CD4-positive, alpha-beta T cell (primary cell): ENCODE results near the gene UXS1. TPM values are rescaled to one million over a fixed set of nuclear protein-coding genes. Genes with fewer than 3 reads are reported as not detected.
"Not testable (repeated sequence)": the region's sequence is repeated elsewhere in the genome, so short reads cannot be mapped to it uniquely, and the experiment has no call there.

ENCODE experiments used
- ATAC-seq: fragments of 200-7000 bp; cut with Tn5 transposase; one replicate; pipeline ENCODE4 v1.10.0; 2022; ENCODE audit warnings: mild to moderate bottlenecking; ENCODE audit not compliant: poor library complexity
- CTCF ChIA-PET: fragments of 350-600 bp; sonication (Branson Sonifier 250); formaldehyde crosslinking; loops from one replicate; lab custom pipeline; 2021; ENCODE audit warnings: antibody characterized with exemption, inconsistent platforms; lab: Charles Lee
- POLR2A ChIA-PET: fragments of 350-600 bp; sonication (Branson Sonifier 250); formaldehyde crosslinking; loops from one replicate; lab custom pipeline; 2021; ENCODE audit warnings: antibody characterized with exemption, inconsistent platforms; lab: Charles Lee
- DNase-seq, 14 experiments: peaks; one replicate each; pipeline ENCODE4 v3.0.0-alpha.2; 2013 to 2020; ENCODE audit warnings: mixed read lengths in 2 of 14
- H3K27ac ChIP-seq, 2 donors: one replicate each; pipeline versions ENCODE4 v1.5.1 to v1.7.0; 2013; ENCODE audit warnings: low read length in 2 of 2, low read depth in 1 of 2, mild to moderate bottlenecking in 1 of 2
- H3K27me3 ChIP-seq, 2 experiments: 1 replicate in 1 of 2; 2 replicates in 1 of 2; pipeline versions ENCODE4 v1.6.1 to v1.7.0; 2013; ENCODE audit warnings: low read length in 2 of 2, control low read depth in 1 of 2, mild to moderate bottlenecking in 1 of 2, moderate library complexity in 1 of 2; ENCODE audit not compliant: insufficient read depth in 2 of 2, control insufficient read depth in 1 of 2
- H3K36me3 ChIP-seq: one replicate; pipeline ENCODE4 v1.6.1; 2013; ENCODE audit warnings: low read length, control low read depth; ENCODE audit not compliant: insufficient read depth
- H3K4me1 ChIP-seq: one replicate; pipeline ENCODE4 v1.6.1; 2013; ENCODE audit warnings: low read length, control low read depth; ENCODE audit not compliant: insufficient read depth
- H3K4me3 ChIP-seq: one replicate; pipeline ENCODE4 v1.5.1; 2013; ENCODE audit warnings: mild to moderate bottlenecking, low read length, moderate library complexity
- H3K9me3 ChIP-seq, 2 experiments: 1 replicate in 1 of 2; 2 replicates in 1 of 2; pipeline versions ENCODE4 v1.6.1 to v1.7.0; 2013; ENCODE audit warnings: low read length in 2 of 2, mild to moderate bottlenecking in 2 of 2, control low read depth in 1 of 2, moderate library complexity in 1 of 2; ENCODE audit not compliant: control insufficient read depth in 1 of 2, insufficient read depth in 1 of 2
- H3K27ac Mint-ChIP-seq: one replicate; pipeline ENCODE4 v1.8.0; 2020; ENCODE audit warnings: mixed read lengths
- H3K27me3 Mint-ChIP-seq: one replicate; pipeline ENCODE4 v1.8.0; 2021; ENCODE audit warnings: mixed read lengths
- H3K36me3 Mint-ChIP-seq: one replicate; pipeline ENCODE4 v1.8.0; 2021; ENCODE audit warnings: low read depth, mixed read lengths
- H3K4me1 Mint-ChIP-seq: one replicate; pipeline ENCODE4 v1.8.0; 2021; ENCODE audit warnings: low read depth, mixed read lengths
- H3K4me3 Mint-ChIP-seq: one replicate; pipeline ENCODE4 v1.8.0; 2020; ENCODE audit warnings: mild to moderate bottlenecking, mixed read lengths
- H3K9me3 Mint-ChIP-seq: one replicate; pipeline ENCODE4 v1.8.0; 2020; ENCODE audit warnings: mixed read lengths
- intact Hi-C, 2 experiments: fragments of 100-400 bp; cut with DNase I in 1 of 2; cut with micrococcal nuclease in 1 of 2; formaldehyde crosslinking; loops; one replicate each; pipeline versions ENCODE4 v1.15.1 to v1.9.0; 2023 to 2025; cut with DNase I, micrococcal nuclease
- total RNA-seq, 174 experiments: library from RNA in 2 of 174; stranded (reverse) in 2 of 174; gene quantifications; one replicate each; pipeline ENCODE4 v1.2.3 and lab custom pipeline; 2021 to 2026
- TF ChIP-seq, protein P1 (sequence below): fragments of 200-600 bp; IDR thresholded peaks from one replicate; pipeline ENCODE4 v1.8.0; 2022; ENCODE audit warnings: antibody characterized with exemption, mild to moderate bottlenecking

The UXS1 gene
- total RNA-seq, 2 experiments from 2014 or later = 59.3 to 67.1 TPM

DNA sequence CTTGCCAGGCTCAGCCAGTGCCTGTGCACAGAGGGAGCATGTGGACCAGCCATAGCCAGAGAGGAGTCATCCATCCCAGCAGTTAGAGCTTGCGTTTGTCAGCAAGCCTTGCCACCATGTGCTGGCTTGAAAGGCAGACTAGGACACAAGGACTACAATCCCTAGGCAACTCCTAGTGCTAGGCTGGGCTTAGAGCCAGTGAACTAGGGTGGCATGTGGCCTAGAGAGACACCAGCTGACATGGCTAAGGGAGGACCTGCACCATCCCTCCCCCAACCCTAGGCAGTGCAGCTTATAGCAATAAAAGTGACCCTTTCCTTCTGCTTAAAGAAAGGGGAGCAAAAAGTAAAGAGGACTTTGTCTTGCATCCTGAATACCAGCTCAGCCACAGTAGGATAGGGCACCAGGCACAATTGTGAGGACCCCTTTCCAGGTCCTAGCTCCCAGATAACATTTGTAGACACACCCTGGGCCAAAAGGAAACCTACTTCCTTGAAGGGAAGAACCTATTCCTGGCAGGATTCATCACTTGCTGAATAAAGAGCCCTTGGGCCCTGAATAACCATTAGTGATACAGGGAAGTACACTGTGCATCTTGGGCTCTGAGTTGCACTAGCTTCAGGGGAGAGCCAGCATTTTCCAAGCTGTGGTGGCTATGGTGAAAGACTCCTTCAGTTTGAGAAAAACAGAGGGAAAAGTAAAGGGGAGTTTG, 38.7 kb upstream of the UXS1 start:
- no peaks in the 10 kb centered on the region for H3K27me3 Mint-ChIP-seq
- no peak overlapping the region for H3K4me3 ChIP-seq

DNA sequence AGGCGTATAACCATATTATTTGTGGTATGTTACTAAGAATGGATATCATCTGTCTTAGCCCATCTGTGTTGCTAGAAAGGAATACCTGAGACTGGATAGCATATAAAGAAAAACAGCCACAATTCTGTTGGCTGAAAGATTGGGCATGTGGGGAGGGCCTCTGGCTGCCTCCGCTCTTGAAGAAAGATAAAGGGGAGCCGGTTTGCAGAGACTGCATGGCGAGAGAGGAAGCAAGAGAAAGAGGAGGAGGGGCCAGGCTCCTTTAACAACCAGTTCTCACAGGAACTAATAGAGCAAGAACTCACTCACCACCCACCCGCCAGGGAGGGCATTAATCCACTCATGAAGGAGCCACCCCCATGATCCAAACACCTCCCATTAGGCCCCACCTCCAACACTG, 29.2 kb upstream of the UXS1 start:
- Mint-ChIP-seq H3K27ac (no peak overlapping the region), H3K36me3 (no peaks in the 10 kb centered on the region), H3K9me3 (no peaks in the 10 kb centered on the region), H3K27me3 (no peaks in the 10 kb centered on the region), H3K4me3 (no peak overlapping the region), H3K4me1 (no peaks in the 10 kb centered on the region)
- intact Hi-C loops = no loop called here
- Histone ChIP-seq H3K27me3 (no peaks in the 10 kb centered on the region), H3K4me1 (no peaks in the 10 kb centered on the region), H3K9me3 (no peaks in the 10 kb centered on the region), H3K27ac (no peak overlapping the region), H3K36me3 (no peaks in the 10 kb centered on the region), H3K4me3 (no peak overlapping the region)
- ChIA-PET CTCF (no interaction called here), POLR2A (no interaction called here)
- DNase-seq (no peak), ATAC-seq (no peak)
- TF ChIP-seq, protein P1, sequence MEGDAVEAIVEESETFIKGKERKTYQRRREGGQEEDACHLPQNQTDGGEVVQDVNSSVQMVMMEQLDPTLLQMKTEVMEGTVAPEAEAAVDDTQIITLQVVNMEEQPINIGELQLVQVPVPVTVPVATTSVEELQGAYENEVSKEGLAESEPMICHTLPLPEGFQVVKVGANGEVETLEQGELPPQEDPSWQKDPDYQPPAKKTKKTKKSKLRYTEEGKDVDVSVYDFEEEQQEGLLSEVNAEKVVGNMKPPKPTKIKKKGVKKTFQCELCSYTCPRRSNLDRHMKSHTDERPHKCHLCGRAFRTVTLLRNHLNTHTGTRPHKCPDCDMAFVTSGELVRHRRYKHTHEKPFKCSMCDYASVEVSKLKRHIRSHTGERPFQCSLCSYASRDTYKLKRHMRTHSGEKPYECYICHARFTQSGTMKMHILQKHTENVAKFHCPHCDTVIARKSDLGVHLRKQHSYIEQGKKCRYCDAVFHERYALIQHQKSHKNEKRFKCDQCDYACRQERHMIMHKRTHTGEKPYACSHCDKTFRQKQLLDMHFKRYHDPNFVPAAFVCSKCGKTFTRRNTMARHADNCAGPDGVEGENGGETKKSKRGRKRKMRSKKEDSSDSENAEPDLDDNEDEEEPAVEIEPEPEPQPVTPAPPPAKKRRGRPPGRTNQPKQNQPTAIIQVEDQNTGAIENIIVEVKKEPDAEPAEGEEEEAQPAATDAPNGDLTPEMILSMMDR = no peak

More for the DNA sequence above, 38.7 kb upstream of the UXS1 start:
- Histone ChIP-seq H3K9me3 (peaks cover 7 to 18% of the 10 kb centered on the region in 2 experiments), H3K27me3 (no peaks in the 10 kb centered on the region), H3K27ac (no peak overlapping the region), H3K4me1 (no peaks in the 10 kb centered on the region), H3K36me3 (no peaks in the 10 kb centered on the region)
- intact Hi-C loops = no loop called here
- DNase-seq (no peak), ATAC-seq (no peak)
- TF ChIP-seq, protein P1 = no peak
- POLR2A ChIA-PET = no interaction called here
- Mint-ChIP-seq H3K4me1 (no peaks in the 10 kb centered on the region), H3K4me3 (no peak overlapping the region), H3K9me3 (peaks cover 5% of the 10 kb centered on the region), H3K27ac (no peak overlapping the region), H3K36me3 (peaks cover 14% of the 10 kb centered on the region)
- CTCF ChIA-PET = no interaction called here

DNA sequence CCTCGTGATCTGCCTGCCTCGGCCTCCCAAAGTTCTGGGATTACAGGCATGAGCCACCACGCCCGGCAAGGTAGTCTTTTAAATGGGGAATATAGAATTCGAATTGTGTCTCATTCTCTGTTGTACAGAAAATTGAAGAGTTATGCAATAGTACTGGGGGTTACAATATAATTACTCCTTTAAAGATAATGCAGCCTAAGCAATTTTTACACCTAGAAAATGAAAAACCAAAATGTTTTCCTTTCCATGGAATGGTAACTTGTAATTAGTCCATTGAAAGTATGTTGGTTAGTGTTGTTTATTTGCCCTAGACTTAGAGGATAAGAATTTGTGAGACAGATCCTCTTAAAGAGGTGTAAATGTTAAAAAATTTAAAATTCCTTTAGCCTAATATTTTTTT, 28.0 kb upstream of the UXS1 start:
- DNase-seq, CTCF ChIA-PET, intact Hi-C loops, H3K27me3 ChIP-seq, H3K9me3 ChIP-seq, H3K27me3 Mint-ChIP-seq, H3K4me1 Mint-ChIP-seq, H3K36me3 ChIP-seq, ATAC-seq, POLR2A ChIA-PET, H3K4me1 ChIP-seq, H3K27ac Mint-ChIP-seq, H3K4me3 Mint-ChIP-seq, H3K4me3 ChIP-seq, H3K36me3 Mint-ChIP-seq, H3K9me3 Mint-ChIP-seq, H3K27ac ChIP-seq: not testable (repeated sequence)

DNA sequence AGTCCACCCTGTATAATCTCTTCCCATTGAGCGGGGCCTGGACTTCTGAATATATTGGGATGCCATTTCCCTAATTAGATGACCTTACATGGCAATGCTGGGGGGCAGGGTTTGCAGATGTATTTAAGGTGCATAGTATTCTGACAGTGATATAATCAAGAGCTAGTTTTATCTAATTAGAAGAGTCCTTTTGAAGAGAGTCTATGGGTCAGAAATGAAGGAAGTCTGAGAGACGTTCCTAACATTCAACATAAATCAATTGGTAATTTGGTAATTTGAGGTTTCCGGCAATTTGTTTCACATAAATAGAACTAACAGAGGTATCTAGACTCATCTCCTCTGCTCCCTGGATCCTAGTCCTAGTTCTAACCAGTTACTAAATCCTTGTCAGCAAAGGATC, 25.7 kb upstream of the UXS1 start:
- POLR2A ChIA-PET = no interaction called here
- TF ChIP-seq, protein P1 = no peak
- no peak overlapping the region for H3K27ac ChIP-seq
- no peaks in the 10 kb centered on the region for H3K9me3 ChIP-seq
- H3K4me1 ChIP-seq = no peaks in the 10 kb centered on the region
- intact Hi-C loops = no loop called here
- H3K36me3 Mint-ChIP-seq = no peaks in the 10 kb centered on the region
- H3K4me3 Mint-ChIP-seq = no peak overlapping the region
- H3K4me1 Mint-ChIP-seq = no peaks in the 10 kb centered on the region
- no peak overlapping the region for H3K27ac Mint-ChIP-seq
- H3K27me3 Mint-ChIP-seq = no peaks in the 10 kb centered on the region
- DNase-seq (no peak), ATAC-seq (no peak)
- no peaks in the 10 kb centered on the region for H3K36me3 ChIP-seq
- H3K9me3 Mint-ChIP-seq = no peaks in the 10 kb centered on the region
- CTCF ChIA-PET = no interaction called here
- no peak overlapping the region for H3K4me3 ChIP-seq
- H3K27me3 ChIP-seq = no peaks in the 10 kb centered on the region

DNA sequence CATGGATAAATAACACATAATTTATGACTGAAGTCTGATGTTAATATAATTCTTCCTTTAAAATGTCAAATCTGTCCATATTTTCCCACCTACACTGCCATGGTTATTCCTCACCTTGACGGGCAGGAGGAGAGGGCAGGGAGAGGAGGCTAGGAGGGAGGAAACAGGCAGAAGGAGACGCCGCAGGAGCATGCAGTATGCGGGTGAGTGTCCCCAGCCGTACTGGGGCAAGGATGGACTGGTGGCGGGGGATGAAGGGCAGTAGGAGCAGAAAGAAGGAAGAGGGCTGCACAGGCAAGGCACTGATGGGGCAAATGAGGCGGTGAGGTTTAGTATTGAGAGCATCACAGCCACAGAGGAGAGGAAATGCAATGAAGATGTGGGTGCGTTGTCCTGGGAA, 25.1 kb upstream of the UXS1 start:
- H3K27ac Mint-ChIP-seq, H3K4me1 ChIP-seq, H3K4me3 ChIP-seq, H3K9me3 ChIP-seq, H3K9me3 Mint-ChIP-seq, DNase-seq, CTCF ChIA-PET, ATAC-seq, intact Hi-C loops, H3K36me3 Mint-ChIP-seq, H3K4me1 Mint-ChIP-seq, H3K27me3 ChIP-seq, H3K27me3 Mint-ChIP-seq, H3K4me3 Mint-ChIP-seq, H3K36me3 ChIP-seq, H3K27ac ChIP-seq, POLR2A ChIA-PET: not testable (repeated sequence)
